SK-N-MC (cell line): Measurements from ENCODE around the gene KCTD11.

Experiments
- EZH2 ChIP-seq: fragments of 200-600 bp; sonication (generic); IDR thresholded peaks from one replicate; pipeline ENCODE4 v1.6.1; 2017; ENCODE audit warnings: antibody characterized with exemption
- FOXP2 ChIP-seq: optimal IDR thresholded peaks from 2 replicates; pipeline ENCODE3; 2011; ENCODE audit warnings: mild to moderate bottlenecking, moderate library complexity; ENCODE audit not compliant: insufficient read depth; ENCODE audit errors: extremely low read length, control extremely low read depth
- POLR2AphosphoS5 ChIP-seq: IDR thresholded peaks from 2 replicates; pipeline ENCODE4 v1.6.1; 2012; ENCODE audit warnings: mild to moderate bottlenecking, low read depth, low read length, borderline replicate concordance

DNA sequence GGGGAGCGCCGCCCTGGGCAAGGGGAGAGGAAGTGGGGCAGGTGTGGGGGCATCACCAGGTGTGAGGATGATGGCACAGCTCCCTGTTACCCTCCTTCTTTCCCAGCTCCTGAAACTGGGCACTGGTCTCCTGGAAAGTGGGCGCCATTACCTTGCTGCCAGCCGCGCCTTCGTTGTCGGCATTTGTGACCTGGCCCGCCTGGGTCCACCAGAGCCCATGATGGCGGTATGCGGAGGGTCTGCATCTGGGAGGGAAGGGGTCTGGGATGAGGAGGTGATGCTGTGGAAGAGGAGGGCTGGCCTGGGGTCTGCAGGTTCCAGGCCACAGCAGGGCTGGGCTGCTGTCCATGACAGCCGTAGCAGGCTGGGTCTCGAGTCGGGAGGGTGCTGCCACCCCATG lies 10.1 kb upstream of the KCTD11 start:
- TF ChIP-seq POLR2AphosphoS5 (no peak), EZH2 (no peak), FOXP2 (no peak)
